Glomerular endothelial cell (primary cell): ENCODE data around the gene SOS1. TPM values are rescaled to one million over a fixed set of nuclear protein-coding genes. Genes with fewer than 3 reads are reported as not detected.
"Not testable (repeated sequence)": the region's sequence is repeated elsewhere in the genome, so short reads cannot be mapped to it uniquely, and the experiment has no call there.

Source experiments
- DNase-seq: peaks from one replicate; pipeline ENCODE4 v3.0.0-alpha.2; 2011; ENCODE audit warnings: low read depth, low spot score; ENCODE audit errors: extremely low read depth
- total RNA-seq: library from RNA; depleted of rRNA; stranded (reverse); fragments of >200 nt; gene quantifications from 2 replicates; pipeline ENCODE4 v1.2.3, GENCODE V29; 2015

SOS1 gene
- 12.5 and 21.0 TPM in 2 replicates for total RNA-seq

GRCh38 chr2:39120771-39121522 lies at the start of gene SOS1:
Gene SOS1 (minus strand): TSS chr2:39121051. CDS start chr2:39120422, 629 bp downstream.
- no peak for DNase-seq

- DNase-seq: no peak
These were observed 43.2 kb upstream of the SOS1 start for GRCh38 chr2:39164089-39164488.

GRCh38 chr2:39160982-39161381 lies 40.1 kb upstream of the SOS1 start:
- DNase-seq: no peak

- no peak for DNase-seq
These were observed 38.4 kb upstream of the SOS1 start for GRCh38 chr2:39159283-39159682.

- DNase-seq: no peak
These were observed 37.5 kb upstream of the SOS1 start for GRCh38 chr2:39158351-39158750.

GRCh38 chr2:39156846-39157245 lies 36.0 kb upstream of the SOS1 start:
- no peak for DNase-seq

GRCh38 chr2:39156107-39156506 lies 35.3 kb upstream of the SOS1 start:
- no peak for DNase-seq

- not testable (repeated sequence) for DNase-seq
These were observed 34.7 kb upstream of the SOS1 start for GRCh38 chr2:39155573-39155972.

GRCh38 chr2:39154944-39155343 lies 34.1 kb upstream of the SOS1 start:
- no peak for DNase-seq

- DNase-seq: no peak
These were observed 32.5 kb upstream of the SOS1 start for GRCh38 chr2:39153312-39153711.

GRCh38 chr2:39152504-39152903 lies 31.7 kb upstream of the SOS1 start:
- DNase-seq: no peak

GRCh38 chr2:39150890-39151497 lies 30.1 kb upstream of the SOS1 start:
- DNase-seq: no peak

GRCh38 chr2:39150102-39150562 lies 29.3 kb upstream of the SOS1 start:
- no peak for DNase-seq

GRCh38 chr2:39146630-39147029 lies 25.8 kb upstream of the SOS1 start:
- no peak for DNase-seq

GRCh38 chr2:39145906-39146421 lies 25.1 kb upstream of the SOS1 start:
- DNase-seq: no peak

- DNase-seq: no peak
These were observed 23.6 kb upstream of the SOS1 start for GRCh38 chr2:39144416-39144815.

GRCh38 chr2:39142904-39143605 lies 22.2 kb upstream of the SOS1 start:
- no peak for DNase-seq

- DNase-seq: no peak
These were observed 20.8 kb upstream of the SOS1 start for GRCh38 chr2:39141334-39142271.

GRCh38 chr2:39140948-39141333 lies 20.1 kb upstream of the SOS1 start:
- DNase-seq: not testable (repeated sequence)

- DNase-seq: no peak
These were observed 19.5 kb upstream of the SOS1 start for GRCh38 chr2:39140322-39140847.
